GM18873 (cell line): ENCODE measurements around the gene DYRK2.
A peak's percentile ranks its signal among the peaks of the same experiment; 100 is the strongest.
"Not testable (repeated sequence)": the region's sequence is repeated elsewhere in the genome, so short reads cannot be mapped to it uniquely, and the experiment has no call there.

Experiments used
- ATAC-seq: cut with Tn5 transposase; IDR thresholded peaks from one replicate; pipeline ENCODE4 v1.9.1; 2021; ENCODE audit warnings: mild to moderate bottlenecking, moderate library complexity, moderate number of reproducible peaks; ENCODE audit not compliant: unreplicated experiment, low FRiP score

Gene DYRK2

DNA sequence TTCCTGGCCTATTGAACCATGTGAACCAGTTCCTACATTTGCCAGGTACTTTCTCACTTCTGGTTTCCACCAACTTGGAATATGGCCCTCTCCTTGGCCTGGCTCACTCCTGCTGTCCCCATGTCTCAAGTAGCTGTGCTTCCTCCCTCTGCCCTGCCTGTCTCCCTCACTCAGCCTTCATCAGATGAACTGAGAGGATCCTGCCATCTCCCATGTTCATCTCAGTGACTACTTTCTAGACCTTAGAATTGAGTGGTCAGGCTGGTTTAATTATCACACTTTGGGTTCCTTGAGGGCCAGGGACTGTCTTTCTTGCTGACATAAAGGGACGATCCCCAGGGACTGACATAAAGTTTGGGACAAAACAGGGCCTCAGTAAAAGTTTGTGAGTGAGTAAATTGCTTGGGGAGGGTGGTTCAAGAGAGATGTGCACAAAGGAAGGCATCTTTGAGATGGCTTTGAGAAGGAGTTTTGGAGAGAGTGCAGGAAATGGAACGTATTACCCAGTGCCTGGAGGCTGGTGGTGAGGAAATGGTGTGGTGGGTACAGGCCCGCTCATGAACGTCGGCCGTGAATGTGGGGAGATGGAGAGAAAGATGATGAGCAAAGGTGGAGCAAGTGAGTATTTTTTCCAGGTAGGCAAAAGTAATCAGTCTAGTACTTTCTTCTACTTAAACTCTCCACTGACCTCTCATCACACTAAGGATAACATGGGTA lies 20.8 kb downstream of the DYRK2 start:
- ATAC-seq = no peak

DNA sequence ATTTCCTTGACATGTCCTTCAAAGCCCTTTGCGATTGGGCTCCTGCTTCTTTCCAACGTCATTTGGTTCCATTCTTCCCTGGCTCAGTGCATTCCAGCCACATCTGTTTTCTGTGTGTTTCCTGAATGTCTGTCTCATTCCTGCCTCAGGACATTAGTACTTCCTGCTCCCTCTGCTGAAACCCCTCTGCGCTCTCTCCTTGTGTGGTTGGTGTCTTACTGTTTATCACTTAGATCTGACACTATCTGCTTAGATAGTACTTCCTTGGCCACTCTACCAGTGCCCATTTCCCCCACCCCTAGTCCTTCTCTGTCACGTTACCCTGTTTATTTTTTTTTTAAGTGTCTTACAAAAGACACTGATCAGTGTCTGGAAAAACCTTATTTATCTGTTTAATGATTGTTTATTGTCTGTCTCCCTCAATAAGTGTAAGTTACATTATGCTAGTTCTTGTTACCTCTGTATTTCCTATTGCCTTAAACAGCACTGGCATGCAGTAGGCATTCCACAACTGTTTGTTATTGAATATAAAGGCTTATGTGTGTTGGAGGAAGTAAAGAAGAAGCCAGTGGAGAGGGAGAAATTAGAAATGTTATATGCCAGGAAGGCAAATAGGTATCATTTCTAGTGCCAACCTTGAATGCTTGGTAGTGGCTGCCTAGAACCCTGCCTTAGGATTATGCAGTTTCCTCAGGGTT lies 21.5 kb downstream of the DYRK2 start:
- no peak for ATAC-seq

GRCh38 chr12:67671419-67671818 lies 22.9 kb downstream of the DYRK2 start:
- no peak for ATAC-seq

- no peak for ATAC-seq
Observed at GRCh38 chr12:67671892-67672291, 23.3 kb downstream of the DYRK2 start.

DNA sequence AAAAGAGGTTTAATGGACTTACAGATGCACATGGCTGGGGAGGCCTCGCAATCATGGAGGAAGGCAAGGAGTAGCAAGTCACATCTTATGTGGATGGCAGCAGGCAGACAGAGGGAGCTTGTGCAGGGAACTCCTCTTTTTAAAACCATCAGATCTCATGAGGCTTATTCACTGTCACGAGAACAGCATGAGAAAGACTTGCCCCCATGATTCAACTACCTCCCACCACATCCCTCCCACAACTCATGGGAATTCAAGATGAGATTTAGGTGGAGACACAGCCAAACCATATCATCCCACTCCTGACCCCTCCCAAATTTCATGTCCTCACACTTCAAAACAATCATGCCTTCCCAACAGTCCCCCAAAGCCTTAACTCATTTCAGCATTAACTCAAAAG lies 24.0 kb downstream of the DYRK2 start:
- not testable (repeated sequence) for ATAC-seq

DNA sequence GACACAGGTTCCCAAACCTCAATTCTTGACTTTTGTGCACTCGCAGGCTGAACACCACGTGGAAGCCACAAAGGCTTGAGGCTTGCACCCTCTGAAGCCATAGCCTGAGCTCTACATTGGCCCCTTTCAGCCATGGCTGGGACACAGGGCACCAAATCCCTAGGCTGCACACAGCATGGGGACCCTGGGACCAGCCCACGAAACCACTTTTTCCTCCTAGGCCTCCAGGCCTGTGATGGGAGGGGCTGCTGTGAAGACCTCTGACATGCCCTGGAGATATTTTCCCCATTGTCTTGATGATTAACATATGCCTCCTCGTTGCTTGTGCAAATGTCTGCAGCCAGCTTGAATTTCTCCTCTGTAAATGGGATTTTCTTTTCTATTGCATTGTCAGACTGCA lies 25.0 kb downstream of the DYRK2 start:
- not testable (repeated sequence) for ATAC-seq

- ATAC-seq = no peak
Observed at GRCh38 chr12:67674417-67674816, 25.9 kb downstream of the DYRK2 start.

DNA sequence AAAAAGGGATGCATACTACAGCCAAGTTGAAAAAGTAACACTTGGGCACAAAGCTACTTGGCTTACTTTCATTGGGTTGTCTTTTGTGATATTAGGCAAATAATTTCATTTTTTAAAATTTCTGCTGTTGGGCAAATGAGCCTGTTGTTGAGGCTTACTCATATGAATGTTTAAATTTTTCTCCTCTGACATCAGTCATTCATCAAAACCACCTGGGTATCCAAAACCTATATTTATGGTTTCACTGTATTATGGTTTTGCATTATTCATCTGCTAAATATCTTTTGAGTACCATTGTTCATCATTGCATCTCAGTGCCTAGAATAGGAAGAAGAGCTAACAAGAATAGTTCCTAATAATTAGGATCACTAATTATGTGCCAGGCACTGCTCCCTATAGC lies 28.1 kb downstream of the DYRK2 start:
- no peak for ATAC-seq

DNA sequence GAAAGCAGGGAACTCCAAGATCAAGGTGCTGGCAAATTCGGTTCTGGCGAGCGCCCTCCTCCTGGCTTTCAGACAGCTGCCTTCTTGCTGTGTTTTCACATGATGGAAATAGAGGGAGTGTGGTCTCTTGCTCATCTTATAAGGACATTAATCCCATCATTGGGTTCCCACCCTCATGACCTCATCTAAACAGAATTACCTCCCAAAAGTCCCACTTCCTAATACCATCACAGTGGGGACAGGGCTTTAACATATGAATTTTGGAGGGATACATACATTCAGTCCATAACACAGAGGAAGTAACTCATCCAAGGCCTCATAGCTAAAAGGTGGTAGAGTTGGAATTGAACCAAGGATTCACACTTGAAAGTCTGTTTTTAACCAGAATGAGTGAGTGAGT lies 28.6 kb downstream of the DYRK2 start:
- ATAC-seq = no peak

DNA sequence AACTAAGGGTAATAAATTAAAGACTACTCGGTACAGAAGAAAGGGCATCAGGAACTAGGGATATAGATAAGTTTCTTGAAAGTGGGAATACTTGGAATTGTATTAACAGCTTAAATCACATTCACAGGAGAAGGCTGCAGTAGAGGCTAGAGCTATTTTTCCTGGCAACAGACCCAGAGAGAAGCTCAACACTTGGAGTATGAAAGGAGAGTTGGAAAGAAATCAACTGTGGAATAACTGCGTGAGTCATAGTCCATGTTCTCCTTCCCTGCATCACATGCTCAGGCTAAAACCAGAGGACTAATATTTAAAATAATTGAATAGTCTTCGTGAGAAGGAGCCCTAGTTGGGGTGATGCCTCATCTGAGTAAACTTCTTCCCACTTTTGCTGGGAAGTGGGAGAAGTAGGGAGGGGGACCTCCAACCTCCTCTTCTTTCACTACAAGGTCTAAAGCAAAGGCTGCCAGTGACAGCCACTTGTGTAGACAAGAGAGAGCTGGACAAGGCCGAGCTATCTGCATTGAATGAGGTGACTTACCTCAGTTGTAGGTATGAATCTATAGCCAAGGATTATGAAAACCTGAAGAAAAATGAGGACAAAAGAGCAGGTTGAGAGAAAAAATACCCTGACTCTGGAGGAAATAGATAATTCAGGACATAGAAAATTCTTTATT lies 32.7 kb downstream of the DYRK2 start:
- no peak for ATAC-seq

- no peak for ATAC-seq
Observed at GRCh38 chr12:67681941-67682620, 33.5 kb downstream of the DYRK2 start.

DNA sequence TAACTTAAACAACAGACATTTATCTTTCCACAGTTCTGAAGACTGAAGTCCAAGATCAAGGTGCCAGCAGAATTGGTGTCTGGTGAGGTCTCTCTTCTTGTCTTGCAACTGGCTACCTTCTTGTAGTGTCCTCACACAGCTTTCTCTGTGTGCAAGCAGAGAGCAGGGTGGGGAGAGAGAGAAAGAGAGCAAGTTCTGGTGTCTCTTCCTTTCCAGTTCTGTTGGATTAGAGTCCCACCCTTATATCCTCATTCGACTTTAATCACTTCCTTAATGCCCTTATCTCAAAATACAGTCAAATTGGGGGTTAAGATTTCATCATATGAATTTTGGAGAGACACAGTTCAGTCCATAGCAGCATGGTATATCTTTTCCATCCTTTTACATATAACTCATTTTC lies 40.8 kb downstream of the DYRK2 start:
- no peak for ATAC-seq

DNA sequence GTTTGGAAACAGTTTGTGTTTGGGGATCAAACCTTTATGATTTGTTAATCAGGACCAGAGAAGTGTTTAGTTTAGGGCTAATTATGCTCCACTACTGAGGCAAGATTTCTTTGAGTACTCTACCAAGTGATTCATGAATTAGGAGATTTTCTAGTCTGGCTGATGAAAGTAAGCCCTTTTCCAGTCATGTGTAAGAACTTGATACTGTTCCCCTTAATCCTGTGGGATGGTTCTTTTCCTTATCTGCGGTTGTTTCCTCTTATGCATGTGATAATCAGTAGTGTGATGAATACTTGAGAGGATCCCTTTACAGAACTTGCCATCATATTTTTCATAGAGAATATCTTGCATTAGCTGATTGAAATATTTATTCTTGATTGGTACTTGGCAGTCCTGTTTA lies 42.1 kb downstream of the DYRK2 start:
- no peak for ATAC-seq

- ATAC-seq = no peak
Observed at GRCh38 chr12:67691220-67691619, 42.7 kb downstream of the DYRK2 start.

DNA sequence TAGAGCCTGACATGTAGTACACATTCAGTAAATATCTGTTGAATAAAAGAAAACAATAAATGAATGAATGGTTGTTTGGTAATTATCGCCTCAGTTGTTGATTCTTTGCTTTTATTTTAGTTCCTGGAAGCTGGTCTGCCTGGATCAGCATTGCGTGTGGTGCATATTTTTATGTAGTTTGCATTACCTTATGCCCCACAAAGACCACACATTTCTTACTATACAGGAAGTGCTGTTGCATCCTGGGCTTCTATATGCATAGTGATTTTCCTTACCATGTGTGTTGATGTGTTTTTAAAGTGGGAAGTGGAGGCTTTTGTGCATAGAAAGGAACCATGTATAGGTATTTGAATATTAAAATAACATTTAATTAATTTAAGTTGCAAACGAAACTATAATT lies 43.6 kb downstream of the DYRK2 start:
- no peak for ATAC-seq

DNA sequence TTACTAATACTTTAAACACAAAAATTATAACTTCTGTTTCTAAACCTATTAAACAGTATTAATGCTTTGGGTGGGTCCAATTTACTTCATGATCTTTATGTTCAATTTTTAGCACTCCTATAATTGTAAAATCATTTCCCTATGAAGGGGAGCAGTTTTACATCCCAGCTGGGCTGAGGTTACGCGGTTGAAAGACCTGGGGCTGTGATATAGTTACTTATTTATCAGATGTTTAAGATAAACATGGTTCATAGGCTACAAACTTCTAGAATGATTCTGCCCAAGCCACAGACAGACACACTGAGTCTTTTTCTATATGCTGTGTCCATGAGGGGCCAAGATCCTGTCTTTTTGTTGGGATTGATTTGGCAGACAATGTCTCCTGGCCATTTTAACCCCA lies 44.4 kb downstream of the DYRK2 start:
- peak; percentile 68 for ATAC-seq

DNA sequence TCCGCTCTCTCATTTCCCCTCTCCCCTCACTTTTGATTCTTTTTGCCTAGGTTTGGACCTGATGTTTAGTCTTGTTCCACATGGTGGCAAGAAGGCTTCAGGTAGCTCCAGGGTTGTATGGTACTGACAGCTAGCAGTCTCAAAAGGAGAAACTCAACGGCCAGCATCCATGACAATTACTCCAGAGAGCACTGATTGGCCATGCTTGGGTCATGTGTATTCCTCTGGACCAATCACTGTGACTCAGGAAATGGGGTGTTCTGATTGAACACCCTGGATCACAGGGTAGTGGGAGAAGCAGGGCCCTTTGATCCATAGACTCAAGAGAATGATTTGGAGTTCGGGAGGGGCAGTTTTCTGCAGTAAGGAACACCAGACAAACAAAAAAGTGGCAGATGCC lies 45.3 kb downstream of the DYRK2 start:
- no peak for ATAC-seq

- no peak for ATAC-seq
Observed at GRCh38 chr12:67694306-67694900, 45.9 kb downstream of the DYRK2 start.

DNA sequence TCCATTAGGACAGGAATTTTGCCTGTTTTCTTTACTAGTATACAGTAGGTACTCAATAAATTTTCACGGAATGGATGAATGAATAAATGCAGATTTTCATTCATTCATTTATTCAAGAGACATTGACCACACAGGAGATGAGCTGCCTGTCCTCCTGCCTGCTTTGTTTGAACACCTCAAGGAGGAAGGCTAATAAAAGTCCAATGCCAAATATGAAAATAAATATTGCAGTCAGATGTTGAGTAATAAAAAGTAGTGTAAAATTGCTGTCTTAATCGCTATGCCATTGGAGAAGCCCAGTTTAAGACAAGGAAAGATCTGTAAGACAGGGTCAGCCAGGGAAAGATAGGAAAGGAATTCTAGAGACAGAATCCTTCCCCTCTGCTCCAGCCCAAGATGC lies 47.4 kb downstream of the DYRK2 start:
- ATAC-seq = no peak

DNA sequence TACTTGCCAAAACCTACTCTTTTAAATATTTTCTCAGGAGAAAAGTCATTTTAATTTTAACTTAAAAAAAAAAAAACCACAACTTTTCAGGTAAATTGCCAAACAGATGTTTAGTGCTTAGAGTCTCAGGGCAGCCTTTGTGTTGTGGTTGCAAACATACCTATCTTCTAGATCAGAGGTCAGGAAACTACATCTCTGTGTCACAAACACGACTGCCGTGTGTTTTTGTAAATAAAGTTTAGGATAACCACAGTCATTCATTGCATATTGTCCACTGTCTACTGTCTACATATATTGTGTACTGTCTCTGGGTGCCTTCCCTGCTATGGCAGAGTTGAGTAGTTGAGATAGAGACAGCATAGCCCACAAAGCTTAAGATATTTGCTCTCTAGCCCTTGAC lies 48.9 kb downstream of the DYRK2 start:
- no peak for ATAC-seq

DNA sequence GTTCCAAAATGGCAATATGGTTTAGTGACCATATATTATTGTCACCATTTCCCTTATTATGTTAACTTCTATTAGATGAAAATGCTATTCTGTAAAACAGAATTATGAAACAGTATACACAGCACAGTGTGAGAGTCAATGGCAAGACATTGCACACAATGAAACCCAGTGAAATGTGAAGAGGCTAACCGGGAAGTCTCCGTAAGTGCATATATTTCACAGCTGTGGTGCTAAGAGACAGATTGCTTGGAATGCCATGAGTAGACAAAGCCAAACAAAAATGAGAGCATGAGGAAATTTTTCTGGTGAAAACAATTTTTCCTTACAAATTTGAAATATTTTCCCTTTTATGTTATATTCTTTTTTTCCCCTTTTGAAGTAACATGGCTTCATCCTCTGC lies 49.4 kb downstream of the DYRK2 start:
- ATAC-seq = no peak
